HG02798 (cell line): ENCODE measurements around the gene C5orf63.
A peak's percentile ranks its signal among the peaks of the same experiment; 100 is the strongest.
"Not testable (repeated sequence)": the region's sequence is repeated elsewhere in the genome, so short reads cannot be mapped to it uniquely, and the experiment has no call there.

ENCODE experiments used
- ATAC-seq: cut with Tn5 transposase; IDR thresholded peaks from one replicate; pipeline ENCODE4 v1.9.1; 2021; ENCODE audit warnings: mild to moderate bottlenecking; ENCODE audit not compliant: unreplicated experiment, poor library complexity

The C5orf63 gene

GRCh38 chr5:127072861-127073846 lies at the start of gene C5orf63:
C5orf63 (minus strand) TSS chr5:127073502; CDS start chr5:127058995, 14,507 bp downstream.
- peak; percentile 99 for ATAC-seq

GRCh38 chr5:127112347-127112864 lies 39.1 kb upstream of the C5orf63 start:
- ATAC-seq, result no peak

- ATAC-seq, result no peak
Measured at GRCh38 chr5:127111112-127111511, 37.8 kb upstream of the C5orf63 start.

GRCh38 chr5:127108624-127109260 lies 35.4 kb upstream of the C5orf63 start:
- ATAC-seq, result not testable (repeated sequence)

GRCh38 chr5:127101935-127102334 lies 28.6 kb upstream of the C5orf63 start:
- no peak for ATAC-seq

- no peak for ATAC-seq
Measured at GRCh38 chr5:127101533-127101932, 28.2 kb upstream of the C5orf63 start.

GRCh38 chr5:127098241-127098640 lies 24.9 kb upstream of the C5orf63 start:
- no peak for ATAC-seq

GRCh38 chr5:127097278-127097677 lies 24.0 kb upstream of the C5orf63 start:
- no peak for ATAC-seq

- no peak for ATAC-seq
Measured at GRCh38 chr5:127096328-127096993, 23.2 kb upstream of the C5orf63 start.

- ATAC-seq, result no peak
Measured at GRCh38 chr5:127094161-127094814, 21.0 kb upstream of the C5orf63 start.

- ATAC-seq, result no peak
Measured at GRCh38 chr5:127092690-127093089, 19.4 kb upstream of the C5orf63 start.

- no peak for ATAC-seq
Measured at GRCh38 chr5:127089191-127089590, 15.9 kb upstream of the C5orf63 start.

GRCh38 chr5:127088251-127088650 lies 14.9 kb upstream of the C5orf63 start:
- no peak for ATAC-seq

- no peak for ATAC-seq
Measured at GRCh38 chr5:127086589-127086988, 13.3 kb upstream of the C5orf63 start.

GRCh38 chr5:127085796-127086195 lies 12.5 kb upstream of the C5orf63 start:
- no peak for ATAC-seq

- ATAC-seq, result no peak
Measured at GRCh38 chr5:127085371-127085770, 12.1 kb upstream of the C5orf63 start.

GRCh38 chr5:127084656-127085055 lies 11.4 kb upstream of the C5orf63 start:
- no peak for ATAC-seq

GRCh38 chr5:127083711-127084110 lies 10.4 kb upstream of the C5orf63 start:
- no peak for ATAC-seq

- no peak for ATAC-seq
Measured at GRCh38 chr5:127079994-127080491, 6.7 kb upstream of the C5orf63 start.

GRCh38 chr5:127077366-127077765 lies 4.1 kb upstream of the C5orf63 start:
- no peak for ATAC-seq
